Hepatocyte (in vitro differentiated cells): ENCODE results near the gene KLF5.

Source experiments
- EZH2 ChIP-seq: fragments of 200-600 bp; sonication (generic); IDR thresholded peaks from 2 replicates; pipeline ENCODE4 v1.6.1; 2016; ENCODE audit warnings: antibody characterized with exemption, mild to moderate bottlenecking, borderline replicate concordance
- EZH2phosphoT487 ChIP-seq: fragments of 200-600 bp; sonication (generic); IDR thresholded peaks from one replicate; pipeline ENCODE4 v1.6.1; 2018; ENCODE audit warnings: antibody characterized with exemption, mild to moderate bottlenecking, low read depth, moderate library complexity; ENCODE audit not compliant: unreplicated experiment, severe bottlenecking
- TF ChIP-seq, protein P1 (sequence below): fragments of 200-600 bp; sonication (generic); IDR thresholded peaks from 2 replicates; pipeline ENCODE4 v1.5.1; 2016; ENCODE audit warnings: antibody characterized with exemption, mild to moderate bottlenecking; ENCODE audit not compliant: poor library complexity

GRCh38 chr13:73065665-73066340 lies 7.0 kb downstream of the KLF5 start:
- TF ChIP-seq, protein P1, sequence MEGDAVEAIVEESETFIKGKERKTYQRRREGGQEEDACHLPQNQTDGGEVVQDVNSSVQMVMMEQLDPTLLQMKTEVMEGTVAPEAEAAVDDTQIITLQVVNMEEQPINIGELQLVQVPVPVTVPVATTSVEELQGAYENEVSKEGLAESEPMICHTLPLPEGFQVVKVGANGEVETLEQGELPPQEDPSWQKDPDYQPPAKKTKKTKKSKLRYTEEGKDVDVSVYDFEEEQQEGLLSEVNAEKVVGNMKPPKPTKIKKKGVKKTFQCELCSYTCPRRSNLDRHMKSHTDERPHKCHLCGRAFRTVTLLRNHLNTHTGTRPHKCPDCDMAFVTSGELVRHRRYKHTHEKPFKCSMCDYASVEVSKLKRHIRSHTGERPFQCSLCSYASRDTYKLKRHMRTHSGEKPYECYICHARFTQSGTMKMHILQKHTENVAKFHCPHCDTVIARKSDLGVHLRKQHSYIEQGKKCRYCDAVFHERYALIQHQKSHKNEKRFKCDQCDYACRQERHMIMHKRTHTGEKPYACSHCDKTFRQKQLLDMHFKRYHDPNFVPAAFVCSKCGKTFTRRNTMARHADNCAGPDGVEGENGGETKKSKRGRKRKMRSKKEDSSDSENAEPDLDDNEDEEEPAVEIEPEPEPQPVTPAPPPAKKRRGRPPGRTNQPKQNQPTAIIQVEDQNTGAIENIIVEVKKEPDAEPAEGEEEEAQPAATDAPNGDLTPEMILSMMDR: no peak
- TF ChIP-seq EZH2phosphoT487 (no peak), EZH2 (no peak)
